Keratinocyte (primary cell): ENCODE measurements around the gene QTRT2.

Experiments used
- EZH2 ChIP-seq: IDR thresholded peaks from one replicate; pipeline ENCODE4 v1.6.1; 2012; ENCODE audit warnings: inconsistent platforms, mild to moderate bottlenecking, low read length, moderate library complexity
- TF ChIP-seq, protein P1 (sequence below), 3 experiments: IDR thresholded peaks in 1 of 3; conservative IDR thresholded peaks in 1 of 3; optimal IDR thresholded peaks in 1 of 3; 2 replicates in 2 of 3; 3 replicates in 1 of 3; pipeline versions ENCODE3 to v1.5.1; 2011; ENCODE audit warnings: low read length in 3 of 3, mild to moderate bottlenecking in 3 of 3, moderate library complexity in 2 of 3, control low read depth in 1 of 3, inconsistent platforms in 1 of 3; ENCODE audit not compliant: insufficient read depth in 2 of 3; ENCODE audit errors: extremely low read depth in 1 of 3

DNA sequence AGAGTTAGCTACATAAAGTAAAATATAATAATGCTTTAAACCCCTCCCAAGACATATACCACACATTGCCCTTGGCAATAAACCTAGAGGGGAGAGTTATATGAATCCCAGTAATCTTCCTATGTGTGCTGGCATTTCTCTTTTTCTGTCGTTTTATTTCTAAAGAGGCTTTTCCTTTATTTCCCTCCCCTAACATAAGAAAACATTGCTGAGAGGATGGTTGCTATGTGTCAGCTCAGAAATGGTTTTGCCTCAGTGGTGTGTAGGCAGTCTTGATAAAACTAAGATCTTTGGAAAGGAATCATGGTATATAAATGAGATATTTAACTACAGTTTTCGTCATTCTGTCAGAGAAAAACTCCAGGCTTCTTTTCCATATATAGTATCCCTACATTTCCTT, 30.2 kb upstream of the QTRT2 start:
- TF ChIP-seq, protein P1, sequence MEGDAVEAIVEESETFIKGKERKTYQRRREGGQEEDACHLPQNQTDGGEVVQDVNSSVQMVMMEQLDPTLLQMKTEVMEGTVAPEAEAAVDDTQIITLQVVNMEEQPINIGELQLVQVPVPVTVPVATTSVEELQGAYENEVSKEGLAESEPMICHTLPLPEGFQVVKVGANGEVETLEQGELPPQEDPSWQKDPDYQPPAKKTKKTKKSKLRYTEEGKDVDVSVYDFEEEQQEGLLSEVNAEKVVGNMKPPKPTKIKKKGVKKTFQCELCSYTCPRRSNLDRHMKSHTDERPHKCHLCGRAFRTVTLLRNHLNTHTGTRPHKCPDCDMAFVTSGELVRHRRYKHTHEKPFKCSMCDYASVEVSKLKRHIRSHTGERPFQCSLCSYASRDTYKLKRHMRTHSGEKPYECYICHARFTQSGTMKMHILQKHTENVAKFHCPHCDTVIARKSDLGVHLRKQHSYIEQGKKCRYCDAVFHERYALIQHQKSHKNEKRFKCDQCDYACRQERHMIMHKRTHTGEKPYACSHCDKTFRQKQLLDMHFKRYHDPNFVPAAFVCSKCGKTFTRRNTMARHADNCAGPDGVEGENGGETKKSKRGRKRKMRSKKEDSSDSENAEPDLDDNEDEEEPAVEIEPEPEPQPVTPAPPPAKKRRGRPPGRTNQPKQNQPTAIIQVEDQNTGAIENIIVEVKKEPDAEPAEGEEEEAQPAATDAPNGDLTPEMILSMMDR (optimal IDR thresholded peaks at IDR 0.05 in 1 of 3, IDR thresholded peaks at IDR 0.05 in 1 of 3, conservative IDR thresholded peaks at IDR 0.05 in 1 of 3; ENCODE audit: extremely low read depth in 1 of 3, insufficient read depth in 2 of 3, low read length in 3 of 3): no peak
- no peak for TF ChIP-seq EZH2
